SH-SY5Y (cell line): Measurements from ENCODE around the gene FCHSD2.

Experiments
- GATA2 ChIP-seq: IDR thresholded peaks from 2 replicates; pipeline ENCODE4 v1.6.1; 2011; ENCODE audit warnings: mild to moderate bottlenecking, low read depth, low read length
- GATA3 ChIP-seq: IDR thresholded peaks from 2 replicates; pipeline ENCODE4 v1.6.1; 2011; ENCODE audit warnings: low read depth, mild to moderate bottlenecking, low read length, moderate library complexity

GRCh38 chr11:72940417-72940816 is 201.7 kb downstream of the FCHSD2 start:
- TF ChIP-seq GATA3 (no peak), GATA2 (no peak)
